PFSK-1 (cell line): Measurements from ENCODE around the gene MRPL1.

Source experiments
- FOXP2 ChIP-seq: optimal IDR thresholded peaks from 2 replicates; pipeline ENCODE3; 2011; ENCODE audit warnings: borderline replicate concordance, control low read depth, inconsistent platforms; ENCODE audit not compliant: insufficient read depth; ENCODE audit errors: extremely low read length, extremely low read depth
- POLR2AphosphoS5 ChIP-seq: IDR thresholded peaks from 2 replicates; pipeline ENCODE4 v1.6.1; 2012; ENCODE audit warnings: low read depth, mild to moderate bottlenecking, control low read depth, low read length, moderate library complexity
- SIN3A ChIP-seq: IDR thresholded peaks from 2 replicates; pipeline ENCODE4 v1.6.1; 2012; ENCODE audit warnings: mild to moderate bottlenecking, low read length, moderate library complexity, borderline replicate concordance; ENCODE audit not compliant: insufficient read depth
- TAF1 ChIP-seq: IDR thresholded peaks from 2 replicates; pipeline ENCODE4 v1.6.1; 2012; ENCODE audit warnings: low read length, control low read depth, borderline replicate concordance; ENCODE audit not compliant: insufficient read depth
- TF ChIP-seq, protein P1 (sequence below), 2 experiments: IDR thresholded peaks; 2 replicates each; pipeline versions ENCODE4 v1.6.1 to v1.8.0; 2011 to 2012; ENCODE audit warnings: low read depth in 2 of 2, low read length in 2 of 2, control low read depth in 1 of 2, inconsistent platforms in 1 of 2, mild to moderate bottlenecking in 1 of 2, moderate library complexity in 1 of 2; ENCODE audit not compliant: insufficient read depth in 1 of 2

The MRPL1 gene

DNA sequence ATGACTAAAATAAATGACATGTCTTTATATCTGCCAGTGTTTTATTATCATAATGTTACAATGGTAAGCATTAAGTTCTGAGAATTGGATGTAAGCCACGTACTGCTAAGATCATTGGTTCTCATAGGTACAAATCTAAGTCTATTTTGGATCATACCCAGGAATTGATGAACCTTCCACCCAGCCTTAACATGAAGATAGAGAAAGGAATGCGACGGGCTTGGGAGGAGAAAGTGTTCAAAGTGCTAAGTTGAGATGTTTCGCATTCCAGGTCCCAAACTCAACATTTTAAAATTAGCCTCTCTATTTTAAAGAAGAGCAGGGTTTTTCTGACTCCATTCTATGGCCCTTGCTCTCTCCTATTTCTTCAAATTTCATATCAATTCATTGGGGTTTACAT, 139.6 kb downstream of the MRPL1 start:
- TF ChIP-seq POLR2AphosphoS5, result no peak
- no peak for TF ChIP-seq SIN3A
- TF ChIP-seq FOXP2, result no peak
- TF ChIP-seq TAF1, result no peak
- TF ChIP-seq, protein P1, sequence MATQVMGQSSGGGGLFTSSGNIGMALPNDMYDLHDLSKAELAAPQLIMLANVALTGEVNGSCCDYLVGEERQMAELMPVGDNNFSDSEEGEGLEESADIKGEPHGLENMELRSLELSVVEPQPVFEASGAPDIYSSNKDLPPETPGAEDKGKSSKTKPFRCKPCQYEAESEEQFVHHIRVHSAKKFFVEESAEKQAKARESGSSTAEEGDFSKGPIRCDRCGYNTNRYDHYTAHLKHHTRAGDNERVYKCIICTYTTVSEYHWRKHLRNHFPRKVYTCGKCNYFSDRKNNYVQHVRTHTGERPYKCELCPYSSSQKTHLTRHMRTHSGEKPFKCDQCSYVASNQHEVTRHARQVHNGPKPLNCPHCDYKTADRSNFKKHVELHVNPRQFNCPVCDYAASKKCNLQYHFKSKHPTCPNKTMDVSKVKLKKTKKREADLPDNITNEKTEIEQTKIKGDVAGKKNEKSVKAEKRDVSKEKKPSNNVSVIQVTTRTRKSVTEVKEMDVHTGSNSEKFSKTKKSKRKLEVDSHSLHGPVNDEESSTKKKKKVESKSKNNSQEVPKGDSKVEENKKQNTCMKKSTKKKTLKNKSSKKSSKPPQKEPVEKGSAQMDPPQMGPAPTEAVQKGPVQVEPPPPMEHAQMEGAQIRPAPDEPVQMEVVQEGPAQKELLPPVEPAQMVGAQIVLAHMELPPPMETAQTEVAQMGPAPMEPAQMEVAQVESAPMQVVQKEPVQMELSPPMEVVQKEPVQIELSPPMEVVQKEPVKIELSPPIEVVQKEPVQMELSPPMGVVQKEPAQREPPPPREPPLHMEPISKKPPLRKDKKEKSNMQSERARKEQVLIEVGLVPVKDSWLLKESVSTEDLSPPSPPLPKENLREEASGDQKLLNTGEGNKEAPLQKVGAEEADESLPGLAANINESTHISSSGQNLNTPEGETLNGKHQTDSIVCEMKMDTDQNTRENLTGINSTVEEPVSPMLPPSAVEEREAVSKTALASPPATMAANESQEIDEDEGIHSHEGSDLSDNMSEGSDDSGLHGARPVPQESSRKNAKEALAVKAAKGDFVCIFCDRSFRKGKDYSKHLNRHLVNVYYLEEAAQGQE (IDR thresholded peaks at IDR 0.05; ENCODE audit: insufficient read depth in 1 of 2, low read depth in 2 of 2, low read length in 2 of 2), result no peak
